ENCODE measurements around the gene RNPEP. TPM values are rescaled to one million over a fixed set of nuclear protein-coding genes. Genes with fewer than 3 reads are reported as not detected.

The RNPEP gene
- total RNA-seq, 2 donors from 2014 or later: 46.6 to 73.5 TPM

DNA sequence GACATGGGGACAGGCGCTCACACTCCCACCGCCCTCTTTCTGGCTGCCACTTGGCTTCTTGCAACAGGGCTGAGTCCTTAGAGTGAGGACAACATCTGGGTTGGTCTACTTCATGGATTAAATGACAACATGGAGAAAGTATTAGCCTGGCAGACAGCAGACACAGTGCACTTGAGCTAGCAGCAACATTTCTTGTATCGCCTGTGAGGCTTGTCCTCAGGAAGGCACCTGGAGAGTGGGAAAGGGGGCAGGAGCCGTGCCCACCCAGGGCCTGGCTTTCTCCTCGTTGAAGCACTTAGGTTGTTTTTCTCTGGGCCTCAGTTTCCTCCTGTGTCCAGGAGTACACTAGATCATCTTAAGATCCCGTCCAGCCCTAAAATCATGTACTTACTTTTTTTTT, 31.6 kb downstream of the RNPEP start:
- DNase-seq: no peak
- no peak overlapping the region for H3K9ac ChIP-seq (ENCODE audit: extremely low read depth, low read length, poor library complexity, severe bottlenecking)
- H3K27ac Mint-ChIP-seq: no peak overlapping the region
- no peak overlapping the region for H3K4me3 ChIP-seq (ENCODE audit: low read length)
- H3K27ac ChIP-seq (ENCODE audit: low read depth, low read length): no peak overlapping the region
- H3K36me3 Mint-ChIP-seq (ENCODE audit: low read depth): peaks cover 23% of the 10 kb centered on the region
- H3K4me1 Mint-ChIP-seq: peaks cover 38% of the 10 kb centered on the region
- no peaks in the 10 kb centered on the region for H3K27me3 ChIP-seq (ENCODE audit: control insufficient read depth, insufficient read depth, low read length, poor library complexity, severe bottlenecking)
- peaks cover 7% of the 10 kb centered on the region for H3K36me3 ChIP-seq (ENCODE audit: control insufficient read depth, insufficient read depth, low read length)
- no peaks in the 10 kb centered on the region for H3K9me3 Mint-ChIP-seq
- no peaks in the 10 kb centered on the region for H3K9me3 ChIP-seq (ENCODE audit: control insufficient read depth, low read length)
- TF ChIP-seq, protein P1, sequence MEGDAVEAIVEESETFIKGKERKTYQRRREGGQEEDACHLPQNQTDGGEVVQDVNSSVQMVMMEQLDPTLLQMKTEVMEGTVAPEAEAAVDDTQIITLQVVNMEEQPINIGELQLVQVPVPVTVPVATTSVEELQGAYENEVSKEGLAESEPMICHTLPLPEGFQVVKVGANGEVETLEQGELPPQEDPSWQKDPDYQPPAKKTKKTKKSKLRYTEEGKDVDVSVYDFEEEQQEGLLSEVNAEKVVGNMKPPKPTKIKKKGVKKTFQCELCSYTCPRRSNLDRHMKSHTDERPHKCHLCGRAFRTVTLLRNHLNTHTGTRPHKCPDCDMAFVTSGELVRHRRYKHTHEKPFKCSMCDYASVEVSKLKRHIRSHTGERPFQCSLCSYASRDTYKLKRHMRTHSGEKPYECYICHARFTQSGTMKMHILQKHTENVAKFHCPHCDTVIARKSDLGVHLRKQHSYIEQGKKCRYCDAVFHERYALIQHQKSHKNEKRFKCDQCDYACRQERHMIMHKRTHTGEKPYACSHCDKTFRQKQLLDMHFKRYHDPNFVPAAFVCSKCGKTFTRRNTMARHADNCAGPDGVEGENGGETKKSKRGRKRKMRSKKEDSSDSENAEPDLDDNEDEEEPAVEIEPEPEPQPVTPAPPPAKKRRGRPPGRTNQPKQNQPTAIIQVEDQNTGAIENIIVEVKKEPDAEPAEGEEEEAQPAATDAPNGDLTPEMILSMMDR (conservative IDR thresholded peaks at IDR 0.05): no peak
- no peaks in the 10 kb centered on the region for H3K27me3 Mint-ChIP-seq (ENCODE audit: insufficient read depth)
- peaks cover 6% of the 10 kb centered on the region for H3K4me1 ChIP-seq (ENCODE audit: control insufficient read depth, insufficient read depth, low read length)
- 91 to 98% methylated on average over 5 to 6 of the region's 6 CpGs for WGBS, 2 experiments (ENCODE audit: insufficient coverage in 1 of 2, insufficient read length in 1 of 2)
- no peak overlapping the region for H3K4me3 Mint-ChIP-seq

DNA sequence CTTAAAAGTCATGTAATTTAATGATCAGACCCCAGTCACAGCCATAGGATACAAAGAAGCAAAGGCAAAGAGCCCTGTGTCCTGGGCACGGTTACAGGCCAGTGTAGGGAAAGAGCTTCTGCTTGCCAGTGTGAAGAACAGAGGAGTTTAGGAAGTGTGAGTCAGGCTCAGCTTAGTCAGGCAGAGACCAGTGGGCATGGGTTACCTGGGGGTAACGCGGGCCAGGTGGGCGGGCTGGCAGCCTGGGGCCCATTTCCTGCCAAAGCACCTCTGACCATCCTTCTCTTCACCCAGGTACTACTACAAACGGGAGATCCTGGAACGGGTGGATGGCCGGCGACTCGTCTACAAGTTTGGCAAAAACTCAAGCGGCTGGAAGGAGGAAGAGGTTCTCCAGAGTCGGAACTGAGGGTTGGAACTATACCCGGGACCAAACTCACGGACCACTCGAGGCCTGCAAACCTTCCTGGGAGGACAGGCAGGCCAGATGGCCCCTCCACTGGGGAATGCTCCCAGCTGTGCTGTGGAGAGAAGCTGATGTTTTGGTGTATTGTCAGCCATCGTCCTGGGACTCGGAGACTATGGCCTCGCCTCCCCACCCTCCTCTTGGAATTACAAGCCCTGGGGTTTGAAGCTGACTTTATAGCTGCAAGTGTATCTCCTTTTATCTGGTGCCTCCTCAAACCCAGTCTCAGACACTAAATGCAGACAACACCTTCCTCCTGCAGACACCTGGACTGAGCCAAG, 32.6 kb downstream of the RNPEP start:
- Histone ChIP-seq H3K27ac (ENCODE audit: low read depth, low read length) (no peak overlapping the region), H3K9ac (ENCODE audit: extremely low read depth, low read length, poor library complexity, severe bottlenecking) (no peak overlapping the region), H3K4me1 (ENCODE audit: control insufficient read depth, insufficient read depth, low read length) (peaks cover 1% of the 10 kb centered on the region), H3K9me3 (ENCODE audit: control insufficient read depth, low read length) (no peaks in the 10 kb centered on the region), H3K36me3 (ENCODE audit: control insufficient read depth, insufficient read depth, low read length) (peaks cover 7% of the 10 kb centered on the region), H3K4me3 (ENCODE audit: low read length) (no peak overlapping the region), H3K27me3 (ENCODE audit: control insufficient read depth, insufficient read depth, low read length, poor library complexity, severe bottlenecking) (no peaks in the 10 kb centered on the region)
- Mint-ChIP-seq H3K36me3 (ENCODE audit: low read depth) (peaks cover 23% of the 10 kb centered on the region), H3K27me3 (ENCODE audit: insufficient read depth) (no peaks in the 10 kb centered on the region), H3K4me3 (no peak overlapping the region), H3K4me1 (peaks cover 33% of the 10 kb centered on the region), H3K27ac (no peak overlapping the region), H3K9me3 (no peaks in the 10 kb centered on the region)
- WGBS, 2 experiments (ENCODE audit: insufficient coverage in 1 of 2, insufficient read length in 1 of 2): 94% methylated on average over 12 to 17 of the region's 17 CpGs
- TF ChIP-seq, protein P1 (conservative IDR thresholded peaks at IDR 0.05): no peak
- no peak for DNase-seq

DNA sequence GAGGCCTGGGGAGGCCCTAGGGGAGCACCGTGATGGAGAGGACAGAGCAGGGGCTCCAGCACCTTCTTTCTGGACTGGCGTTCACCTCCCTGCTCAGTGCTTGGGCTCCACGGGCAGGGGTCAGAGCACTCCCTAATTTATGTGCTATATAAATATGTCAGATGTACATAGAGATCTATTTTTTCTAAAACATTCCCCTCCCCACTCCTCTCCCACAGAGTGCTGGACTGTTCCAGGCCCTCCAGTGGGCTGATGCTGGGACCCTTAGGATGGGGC, 33.2 kb downstream of the RNPEP start:
- no peak overlapping the region for H3K27ac ChIP-seq (ENCODE audit: low read depth, low read length)
- H3K27ac Mint-ChIP-seq: no peak overlapping the region
- no peak overlapping the region for H3K4me3 ChIP-seq (ENCODE audit: low read length)
- no peaks in the 10 kb centered on the region for H3K27me3 ChIP-seq (ENCODE audit: control insufficient read depth, insufficient read depth, low read length, poor library complexity, severe bottlenecking)
- H3K27me3 Mint-ChIP-seq (ENCODE audit: insufficient read depth): no peaks in the 10 kb centered on the region
- H3K36me3 ChIP-seq (ENCODE audit: control insufficient read depth, insufficient read depth, low read length): peaks cover 7% of the 10 kb centered on the region
- H3K36me3 Mint-ChIP-seq (ENCODE audit: low read depth): peaks cover 23% of the 10 kb centered on the region
- H3K9me3 ChIP-seq (ENCODE audit: control insufficient read depth, low read length): no peaks in the 10 kb centered on the region
- H3K4me1 ChIP-seq (ENCODE audit: control insufficient read depth, insufficient read depth, low read length): no peaks in the 10 kb centered on the region
- DNase-seq: no peak
- H3K9me3 Mint-ChIP-seq: no peaks in the 10 kb centered on the region
- H3K4me3 Mint-ChIP-seq: no peak overlapping the region
- H3K4me1 Mint-ChIP-seq: peaks cover 30% of the 10 kb centered on the region
- TF ChIP-seq, protein P1 (conservative IDR thresholded peaks at IDR 0.05): no peak
- WGBS, 2 experiments (ENCODE audit: insufficient coverage in 1 of 2, insufficient read length in 1 of 2): 100% methylated on average over 2 of the region's 3 CpGs; no CpG with 5 or more reads in 1 of the 2 experiments
- no peak overlapping the region for H3K9ac ChIP-seq (ENCODE audit: extremely low read depth, low read length, poor library complexity, severe bottlenecking)
